ENCODE data around the gene OR2M2. TPM values are rescaled to one million over a fixed set of nuclear protein-coding genes. Genes with fewer than 3 reads are reported as not detected.

OR2M2 gene
- total RNA-seq, 4 donors from 2014 or later: not detected

DNA sequence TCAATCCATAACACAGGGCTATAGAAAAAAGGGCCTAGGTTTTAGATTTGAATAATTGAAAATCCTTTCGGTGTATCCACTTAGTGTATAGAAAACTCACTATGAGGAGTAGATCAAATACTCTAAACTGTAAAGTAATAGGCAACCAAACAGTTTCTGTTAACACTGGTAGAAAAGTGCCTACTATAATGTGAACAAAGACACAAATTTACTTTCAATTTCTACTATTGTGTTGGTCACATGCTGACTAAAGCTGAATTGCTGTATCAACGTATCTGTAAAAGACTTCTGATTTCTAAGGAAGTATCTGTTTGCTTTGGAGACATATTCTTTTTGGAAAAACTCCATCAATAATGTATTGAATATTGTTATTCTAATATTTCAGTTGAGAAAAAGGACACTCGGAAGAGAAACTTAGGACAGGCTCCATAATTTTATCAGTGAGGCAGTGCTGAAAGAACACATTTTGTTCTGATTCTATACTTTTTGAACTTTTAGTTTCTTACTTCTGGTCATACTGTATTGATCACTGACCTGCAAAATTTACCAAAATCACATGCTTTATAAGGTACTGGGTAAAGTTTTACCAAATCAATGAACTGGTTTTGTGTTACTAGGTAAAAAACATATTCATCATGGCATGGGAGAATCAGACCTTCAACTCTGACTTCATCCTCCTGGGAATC is 30.0 kb upstream of the OR2M2 start, which contains the start of gene OR2M5:
Gene OR2M5 (plus strand): TSS at position 636 of the 686 bp plus-strand sequence. CDS start 0 bp downstream, at position 636.
- Histone ChIP-seq H3K36me3 (no peaks in the 10 kb centered on the region), H3K27me3 (no peaks in the 10 kb centered on the region), H3K9me3 (peaks cover 5% of the 10 kb centered on the region), H3K4me1 (no peaks in the 10 kb centered on the region), H3K4me3 (no peak within 1 kb of the TSS), H3K27ac (no peak within 1 kb of the TSS)
- no peak for TF ChIP-seq POLR2AphosphoS5 (IDR thresholded peaks at IDR 0.05)
- TF ChIP-seq CTCF (IDR thresholded peaks at IDR 0.05): no peak
- TF ChIP-seq POLR2A (IDR thresholded peaks at IDR 0.05): no peak
- no peak for DNase-seq (ENCODE audit: low spot score in 2 of 2)
- WGBS: 84% methylated on average over 3 of the region's 3 CpGs

- Histone ChIP-seq H3K4me3 (no peak overlapping the region), H3K27ac (no peak overlapping the region), H3K9me3 (peaks cover 16% of the 10 kb centered on the region), H3K27me3 (no peaks in the 10 kb centered on the region), H3K36me3 (no peaks in the 10 kb centered on the region), H3K4me1 (no peaks in the 10 kb centered on the region)
- no peak for TF ChIP-seq POLR2AphosphoS5 (IDR thresholded peaks at IDR 0.05)
- no peak for TF ChIP-seq POLR2A (IDR thresholded peaks at IDR 0.05)
- TF ChIP-seq EP300 (IDR thresholded peaks at IDR 0.05): no peak
- no peak for TF ChIP-seq CTCF (IDR thresholded peaks at IDR 0.05)
- 96% methylated on average over 4 of the region's 6 CpGs for whole genome bisulfite sequencing
- no peak for DNase-seq (ENCODE audit: low spot score in 2 of 2)
These were observed 22.4 kb upstream of the OR2M2 start for GRCh38 chr1:248152056-248152827.

- Histone ChIP-seq H3K4me3 (no peak overlapping the region), H3K27ac (no peak overlapping the region), H3K36me3 (no peaks in the 10 kb centered on the region), H3K4me1 (no peaks in the 10 kb centered on the region), H3K9me3 (peaks cover 8% of the 10 kb centered on the region), H3K27me3 (no peaks in the 10 kb centered on the region)
- WGBS: 77% methylated on average over 1 of the region's 1 CpG
- DNase-seq (ENCODE audit: low spot score in 2 of 2): no peak
- TF ChIP-seq EP300 (IDR thresholded peaks at IDR 0.05): no peak
- TF ChIP-seq POLR2A (IDR thresholded peaks at IDR 0.05): no peak
- TF ChIP-seq POLR2AphosphoS5 (IDR thresholded peaks at IDR 0.05): no peak
- no peak for TF ChIP-seq CTCF (IDR thresholded peaks at IDR 0.05)
These were observed 18.7 kb upstream of the OR2M2 start for GRCh38 chr1:248155927-248156326.

DNA sequence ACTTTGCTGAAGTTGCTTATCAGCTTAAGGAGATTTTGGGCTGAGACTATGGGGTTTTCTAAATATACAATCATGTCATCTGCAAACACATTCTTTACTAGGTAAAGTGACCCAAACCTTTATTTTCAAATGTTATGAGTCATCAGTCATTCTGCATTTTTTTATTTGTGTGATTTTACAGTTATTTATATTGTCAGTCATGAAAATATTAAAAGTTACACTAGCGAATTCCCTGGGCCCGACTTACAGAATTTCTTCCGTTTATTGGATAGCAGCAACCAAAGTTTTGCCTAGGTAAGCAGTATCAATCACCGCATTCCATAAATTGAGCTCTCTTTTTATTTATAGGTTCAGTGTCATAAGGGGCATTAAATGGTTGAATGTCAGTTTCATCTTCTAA is 15.9 kb upstream of the OR2M2 start:
- H3K9me3 ChIP-seq: peaks cover 3% of the 10 kb centered on the region
- no peaks in the 10 kb centered on the region for H3K36me3 ChIP-seq
- H3K27ac ChIP-seq: no peak overlapping the region
- H3K4me1 ChIP-seq: no peaks in the 10 kb centered on the region
- TF ChIP-seq EP300 (IDR thresholded peaks at IDR 0.05) (no peak), POLR2AphosphoS5 (IDR thresholded peaks at IDR 0.05) (no peak), CTCF (IDR thresholded peaks at IDR 0.05) (no peak), POLR2A (IDR thresholded peaks at IDR 0.05) (no peak)
- H3K27me3 ChIP-seq: no peaks in the 10 kb centered on the region
- H3K4me3 ChIP-seq: no peak overlapping the region
- no peak for DNase-seq (ENCODE audit: low spot score in 2 of 2)
- 86% methylated on average over 4 of the region's 4 CpGs for WGBS

DNA sequence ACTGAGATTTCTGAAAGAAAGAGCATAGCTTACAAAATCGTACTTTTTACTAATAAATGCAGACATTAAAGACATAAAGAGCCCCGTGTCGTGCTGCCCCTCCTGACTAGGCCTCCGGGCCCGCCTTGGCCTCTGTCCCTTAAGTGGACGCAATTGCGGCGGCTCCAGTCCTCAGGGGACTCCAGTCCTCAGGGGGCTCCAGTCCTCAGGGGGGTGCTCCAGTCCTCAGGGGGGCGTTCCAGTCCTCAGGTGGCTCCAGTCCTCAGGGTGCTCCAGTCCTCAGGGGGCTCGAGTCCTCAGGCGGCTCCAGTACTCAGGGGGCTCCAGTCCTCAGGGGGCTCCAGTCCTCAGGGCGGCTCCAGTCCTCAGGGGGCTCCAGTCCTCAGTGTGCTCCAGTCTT is 10.6 kb upstream of the OR2M2 start:
- Histone ChIP-seq H3K27ac (no peak overlapping the region), H3K4me3 (no peak overlapping the region), H3K4me1 (no peaks in the 10 kb centered on the region), H3K27me3 (no peaks in the 10 kb centered on the region), H3K36me3 (no peaks in the 10 kb centered on the region), H3K9me3 (no peaks in the 10 kb centered on the region)
- TF ChIP-seq POLR2AphosphoS5 (IDR thresholded peaks at IDR 0.05): no peak
- TF ChIP-seq EP300 (IDR thresholded peaks at IDR 0.05): no peak
- no peak for TF ChIP-seq CTCF (IDR thresholded peaks at IDR 0.05)
- no peak for TF ChIP-seq POLR2A (IDR thresholded peaks at IDR 0.05)
- WGBS: 88% methylated on average over 8 of the region's 12 CpGs
- DNase-seq (ENCODE audit: low spot score in 2 of 2): no peak
